HL-60 (cell line): ENCODE data around the gene RNFT2.

Experiments used
- GABPA ChIP-seq: IDR thresholded peaks from 2 replicates; pipeline ENCODE4 v1.6.1; 2012; ENCODE audit warnings: low read depth
- POLR2AphosphoS5 ChIP-seq: IDR thresholded peaks from 2 replicates; pipeline ENCODE4 v1.6.1; 2012; ENCODE audit warnings: low read depth
- SPI1 ChIP-seq: IDR thresholded peaks from 2 replicates; pipeline ENCODE4 v1.6.1; 2012; ENCODE audit warnings: low read depth, mild to moderate bottlenecking, borderline replicate concordance
- TF ChIP-seq, protein P1 (sequence below): IDR thresholded peaks from one replicate; pipeline ENCODE4 v1.5.1; 2011; ENCODE audit warnings: low read length, control low read depth, inconsistent platforms; ENCODE audit not compliant: insufficient read depth
- TF ChIP-seq, protein P2 (sequence below): IDR thresholded peaks from 2 replicates; pipeline ENCODE4 v1.6.1; 2012; ENCODE audit warnings: low read depth; ENCODE audit not compliant: insufficient replicate concordance

DNA sequence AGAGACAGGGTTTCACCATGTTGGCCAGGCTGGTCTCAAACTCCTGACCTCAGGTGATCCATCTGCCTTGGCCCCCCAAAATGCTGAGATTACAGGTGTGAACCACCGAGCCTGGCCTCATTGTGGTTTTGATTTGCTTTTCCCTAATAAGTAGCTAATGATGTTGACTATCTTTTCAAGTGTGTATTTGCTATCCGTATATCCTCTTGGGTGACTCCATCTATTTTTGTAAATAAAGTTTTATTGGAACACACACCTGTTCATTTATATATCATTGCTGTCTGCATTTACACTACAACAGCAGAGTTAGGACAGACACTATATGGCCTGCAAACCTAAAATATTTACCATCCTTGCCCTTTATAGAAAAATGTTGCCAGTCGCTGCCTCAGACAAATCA lies 156.8 kb downstream of the RNFT2 start:
- TF ChIP-seq, protein P1, sequence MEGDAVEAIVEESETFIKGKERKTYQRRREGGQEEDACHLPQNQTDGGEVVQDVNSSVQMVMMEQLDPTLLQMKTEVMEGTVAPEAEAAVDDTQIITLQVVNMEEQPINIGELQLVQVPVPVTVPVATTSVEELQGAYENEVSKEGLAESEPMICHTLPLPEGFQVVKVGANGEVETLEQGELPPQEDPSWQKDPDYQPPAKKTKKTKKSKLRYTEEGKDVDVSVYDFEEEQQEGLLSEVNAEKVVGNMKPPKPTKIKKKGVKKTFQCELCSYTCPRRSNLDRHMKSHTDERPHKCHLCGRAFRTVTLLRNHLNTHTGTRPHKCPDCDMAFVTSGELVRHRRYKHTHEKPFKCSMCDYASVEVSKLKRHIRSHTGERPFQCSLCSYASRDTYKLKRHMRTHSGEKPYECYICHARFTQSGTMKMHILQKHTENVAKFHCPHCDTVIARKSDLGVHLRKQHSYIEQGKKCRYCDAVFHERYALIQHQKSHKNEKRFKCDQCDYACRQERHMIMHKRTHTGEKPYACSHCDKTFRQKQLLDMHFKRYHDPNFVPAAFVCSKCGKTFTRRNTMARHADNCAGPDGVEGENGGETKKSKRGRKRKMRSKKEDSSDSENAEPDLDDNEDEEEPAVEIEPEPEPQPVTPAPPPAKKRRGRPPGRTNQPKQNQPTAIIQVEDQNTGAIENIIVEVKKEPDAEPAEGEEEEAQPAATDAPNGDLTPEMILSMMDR = no peak
- no peak for TF ChIP-seq POLR2AphosphoS5
- TF ChIP-seq, protein P2, sequence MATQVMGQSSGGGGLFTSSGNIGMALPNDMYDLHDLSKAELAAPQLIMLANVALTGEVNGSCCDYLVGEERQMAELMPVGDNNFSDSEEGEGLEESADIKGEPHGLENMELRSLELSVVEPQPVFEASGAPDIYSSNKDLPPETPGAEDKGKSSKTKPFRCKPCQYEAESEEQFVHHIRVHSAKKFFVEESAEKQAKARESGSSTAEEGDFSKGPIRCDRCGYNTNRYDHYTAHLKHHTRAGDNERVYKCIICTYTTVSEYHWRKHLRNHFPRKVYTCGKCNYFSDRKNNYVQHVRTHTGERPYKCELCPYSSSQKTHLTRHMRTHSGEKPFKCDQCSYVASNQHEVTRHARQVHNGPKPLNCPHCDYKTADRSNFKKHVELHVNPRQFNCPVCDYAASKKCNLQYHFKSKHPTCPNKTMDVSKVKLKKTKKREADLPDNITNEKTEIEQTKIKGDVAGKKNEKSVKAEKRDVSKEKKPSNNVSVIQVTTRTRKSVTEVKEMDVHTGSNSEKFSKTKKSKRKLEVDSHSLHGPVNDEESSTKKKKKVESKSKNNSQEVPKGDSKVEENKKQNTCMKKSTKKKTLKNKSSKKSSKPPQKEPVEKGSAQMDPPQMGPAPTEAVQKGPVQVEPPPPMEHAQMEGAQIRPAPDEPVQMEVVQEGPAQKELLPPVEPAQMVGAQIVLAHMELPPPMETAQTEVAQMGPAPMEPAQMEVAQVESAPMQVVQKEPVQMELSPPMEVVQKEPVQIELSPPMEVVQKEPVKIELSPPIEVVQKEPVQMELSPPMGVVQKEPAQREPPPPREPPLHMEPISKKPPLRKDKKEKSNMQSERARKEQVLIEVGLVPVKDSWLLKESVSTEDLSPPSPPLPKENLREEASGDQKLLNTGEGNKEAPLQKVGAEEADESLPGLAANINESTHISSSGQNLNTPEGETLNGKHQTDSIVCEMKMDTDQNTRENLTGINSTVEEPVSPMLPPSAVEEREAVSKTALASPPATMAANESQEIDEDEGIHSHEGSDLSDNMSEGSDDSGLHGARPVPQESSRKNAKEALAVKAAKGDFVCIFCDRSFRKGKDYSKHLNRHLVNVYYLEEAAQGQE = no peak
- TF ChIP-seq SPI1 = no peak
- no peak for TF ChIP-seq GABPA
